Measurements from ENCODE around the gene INSYN2B.

GRCh38 chr5:169942181-169942580, 38.1 kb downstream of the INSYN2B start:
- no peak for TF ChIP-seq CTCF (IDR thresholded peaks at IDR 0.05)
- TF ChIP-seq POLR2A (IDR thresholded peaks at IDR 0.05): no peak

All from thyroid gland (tissue), 4 donors.